ENCODE results near the gene NR1D1.

NR1D1 gene

DNA sequence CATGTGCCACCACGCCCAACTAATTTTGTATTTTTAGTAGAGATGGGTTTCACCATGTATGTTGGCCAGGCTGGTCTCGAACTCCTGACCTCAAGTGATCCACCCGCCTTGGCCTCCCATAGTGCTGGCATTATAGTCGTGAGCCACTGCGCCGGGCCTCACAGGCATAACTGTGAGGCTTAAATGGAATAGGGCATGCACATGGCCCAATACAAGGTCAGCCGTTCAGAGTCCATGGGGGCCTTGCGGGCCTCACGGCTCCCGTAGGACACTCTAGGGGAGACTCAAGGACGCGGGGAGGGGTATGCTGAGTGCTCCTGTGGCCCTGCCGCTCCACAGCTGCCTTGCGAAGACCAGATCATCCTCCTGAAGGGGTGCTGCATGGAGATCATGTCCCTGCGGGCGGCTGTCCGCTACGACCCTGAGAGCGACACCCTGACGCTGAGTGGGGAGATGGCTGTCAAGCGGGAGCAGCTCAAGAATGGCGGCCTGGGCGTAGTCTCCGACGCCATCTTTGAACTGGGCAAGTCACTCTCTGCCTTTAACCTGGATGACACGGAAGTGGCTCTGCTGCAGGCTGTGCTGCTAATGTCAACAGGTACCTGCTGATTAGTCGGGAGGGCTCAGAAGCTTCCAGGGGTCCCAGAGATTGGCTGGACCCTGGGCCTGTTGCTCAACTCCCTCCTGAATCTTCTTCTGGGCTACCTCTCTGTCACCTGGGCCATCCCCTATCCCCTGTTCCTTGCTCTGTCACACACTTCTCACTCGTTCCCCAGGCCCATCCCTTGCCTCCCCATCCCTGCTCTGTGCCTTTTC lies 12.3 kb downstream of the NR1D1 start:
- Histone ChIP-seq H4K20me1 (ENCODE audit: insufficient read depth) (no peaks in the 10 kb centered on the region), H3K4me2 (no peak overlapping the region), H3K36me3 (ENCODE audit: insufficient read depth) (0 out of 2 replicates have a peak, but pooled peaks cover 3% of the 10 kb centered on the region), H3K27me3 (ENCODE audit: insufficient read depth, low read depth) (no peaks in the 10 kb centered on the region), H3K9ac (no peak overlapping the region), H3K4me1 (ENCODE audit: low read depth, poor library complexity, severe bottlenecking) (no peaks in the 10 kb centered on the region), H2AFZ (ENCODE audit: low read depth) (no peak overlapping the region), H3K4me3 (IDR thresholded peaks at IDR 0.05; ENCODE audit: insufficient read depth, low read depth, low read length) (no peak overlapping the region), H3K79me2 (ENCODE audit: insufficient read depth, low read depth) (no peaks in the 10 kb centered on the region), H3K27ac (no peak overlapping the region)
- TF ChIP-seq, protein P1, sequence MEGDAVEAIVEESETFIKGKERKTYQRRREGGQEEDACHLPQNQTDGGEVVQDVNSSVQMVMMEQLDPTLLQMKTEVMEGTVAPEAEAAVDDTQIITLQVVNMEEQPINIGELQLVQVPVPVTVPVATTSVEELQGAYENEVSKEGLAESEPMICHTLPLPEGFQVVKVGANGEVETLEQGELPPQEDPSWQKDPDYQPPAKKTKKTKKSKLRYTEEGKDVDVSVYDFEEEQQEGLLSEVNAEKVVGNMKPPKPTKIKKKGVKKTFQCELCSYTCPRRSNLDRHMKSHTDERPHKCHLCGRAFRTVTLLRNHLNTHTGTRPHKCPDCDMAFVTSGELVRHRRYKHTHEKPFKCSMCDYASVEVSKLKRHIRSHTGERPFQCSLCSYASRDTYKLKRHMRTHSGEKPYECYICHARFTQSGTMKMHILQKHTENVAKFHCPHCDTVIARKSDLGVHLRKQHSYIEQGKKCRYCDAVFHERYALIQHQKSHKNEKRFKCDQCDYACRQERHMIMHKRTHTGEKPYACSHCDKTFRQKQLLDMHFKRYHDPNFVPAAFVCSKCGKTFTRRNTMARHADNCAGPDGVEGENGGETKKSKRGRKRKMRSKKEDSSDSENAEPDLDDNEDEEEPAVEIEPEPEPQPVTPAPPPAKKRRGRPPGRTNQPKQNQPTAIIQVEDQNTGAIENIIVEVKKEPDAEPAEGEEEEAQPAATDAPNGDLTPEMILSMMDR (conservative IDR thresholded peaks at IDR 0.05; ENCODE audit: low read depth, low read length): no peak

DNA sequence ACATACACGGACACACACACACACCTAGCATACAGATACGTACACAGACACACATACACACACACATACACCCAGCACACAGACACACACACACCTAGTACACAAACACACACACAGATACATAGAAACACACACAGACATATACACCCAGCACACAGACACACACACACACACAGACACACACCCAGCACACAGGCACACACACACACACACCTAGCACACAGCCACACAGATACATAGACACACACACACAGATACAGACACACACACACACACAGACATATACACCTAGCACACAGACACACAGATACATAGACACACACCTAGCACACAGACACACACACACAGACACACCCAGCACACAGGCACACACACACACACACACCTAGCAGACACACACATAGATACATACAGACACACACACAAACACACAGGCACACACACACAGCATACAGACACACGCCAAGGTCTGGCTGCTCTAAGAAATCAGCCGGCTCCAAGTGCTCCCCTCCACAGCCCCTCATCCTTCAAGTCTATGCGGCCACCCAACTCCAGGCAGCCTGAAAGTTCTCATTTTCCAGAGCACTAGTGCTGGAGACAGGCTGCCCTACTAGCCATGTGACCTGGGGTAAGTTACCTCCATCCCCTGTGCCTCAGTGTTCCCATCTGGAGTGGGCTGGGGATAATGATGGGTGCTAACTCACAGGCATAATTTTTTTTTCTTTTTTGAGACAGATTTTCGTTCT lies 13.2 kb downstream of the NR1D1 start:
- H3K79me2 ChIP-seq (ENCODE audit: insufficient read depth, low read depth): no peaks in the 10 kb centered on the region
- H3K4me3 ChIP-seq (IDR thresholded peaks at IDR 0.05; ENCODE audit: insufficient read depth, low read depth, low read length): no peak overlapping the region
- no peaks in the 10 kb centered on the region for H3K4me1 ChIP-seq (ENCODE audit: low read depth, poor library complexity, severe bottlenecking)
- no peaks in the 10 kb centered on the region for H3K27me3 ChIP-seq (ENCODE audit: insufficient read depth, low read depth)
- no peaks in the 10 kb centered on the region for H4K20me1 ChIP-seq (ENCODE audit: insufficient read depth)
- TF ChIP-seq, protein P1 (conservative IDR thresholded peaks at IDR 0.05; ENCODE audit: low read depth, low read length): no peak
- H3K27ac ChIP-seq: no peak overlapping the region
- H2AFZ ChIP-seq (ENCODE audit: low read depth): no peak overlapping the region
- H3K4me2 ChIP-seq: no peak overlapping the region
- 0 out of 2 replicates have a peak, but pooled peaks cover 3% of the 10 kb centered on the region for H3K36me3 ChIP-seq (ENCODE audit: insufficient read depth)
- no peak overlapping the region for H3K9ac ChIP-seq

DNA sequence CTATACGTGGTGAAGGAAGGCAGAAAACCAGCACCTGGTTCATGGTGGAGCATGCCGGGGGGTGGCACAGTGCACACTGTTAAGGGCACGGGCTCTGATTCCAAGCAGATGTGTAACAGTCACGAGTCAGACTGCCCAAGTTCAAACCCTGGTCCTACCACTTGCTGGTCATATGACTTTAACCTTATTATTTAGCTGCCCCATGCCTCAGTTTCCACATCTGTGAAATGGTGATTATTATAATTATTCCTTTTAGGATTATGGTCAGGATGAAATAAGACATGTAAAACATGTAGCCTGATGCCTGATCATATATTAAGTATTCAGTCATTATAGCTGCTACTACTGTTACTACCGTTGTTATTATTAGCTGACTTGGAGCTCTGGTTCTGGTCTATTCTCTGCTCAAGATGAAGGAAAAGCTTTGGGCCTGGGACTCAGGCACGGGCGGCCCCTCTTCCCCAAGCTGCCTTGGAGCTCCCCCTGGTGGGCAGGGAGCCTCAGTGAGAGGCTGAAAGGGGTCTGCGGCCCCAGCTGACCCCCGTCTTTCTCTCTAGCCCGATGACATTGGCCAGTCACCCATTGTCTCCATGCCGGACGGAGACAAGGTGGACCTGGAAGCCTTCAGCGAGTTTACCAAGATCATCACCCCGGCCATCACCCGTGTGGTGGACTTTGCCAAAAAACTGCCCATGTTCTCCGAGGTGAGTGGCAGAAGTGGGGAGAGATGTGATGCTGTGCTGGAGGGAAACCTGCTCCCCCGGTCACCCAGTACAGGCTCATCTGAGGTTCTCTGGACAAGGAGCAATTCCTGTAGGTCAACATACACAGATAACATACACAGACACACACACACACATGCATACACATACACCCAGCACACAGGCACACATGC lies 14.0 kb downstream of the NR1D1 start:
- H3K4me1 ChIP-seq (ENCODE audit: low read depth, poor library complexity, severe bottlenecking): no peaks in the 10 kb centered on the region
- no peak overlapping the region for H3K4me2 ChIP-seq
- no peak overlapping the region for H2AFZ ChIP-seq (ENCODE audit: low read depth)
- TF ChIP-seq, protein P1 (conservative IDR thresholded peaks at IDR 0.05; ENCODE audit: low read depth, low read length): peak; percentile 93
- no peak overlapping the region for H3K9ac ChIP-seq
- H3K79me2 ChIP-seq (ENCODE audit: insufficient read depth, low read depth): no peaks in the 10 kb centered on the region
- no peaks in the 10 kb centered on the region for H3K27me3 ChIP-seq (ENCODE audit: insufficient read depth, low read depth)
- H4K20me1 ChIP-seq (ENCODE audit: insufficient read depth): no peaks in the 10 kb centered on the region
- no peak overlapping the region for H3K4me3 ChIP-seq (IDR thresholded peaks at IDR 0.05; ENCODE audit: insufficient read depth, low read depth, low read length)
- no peak overlapping the region for H3K27ac ChIP-seq
- 0 out of 2 replicates have a peak, but pooled peaks cover 3% of the 10 kb centered on the region for H3K36me3 ChIP-seq (ENCODE audit: insufficient read depth)

DNA sequence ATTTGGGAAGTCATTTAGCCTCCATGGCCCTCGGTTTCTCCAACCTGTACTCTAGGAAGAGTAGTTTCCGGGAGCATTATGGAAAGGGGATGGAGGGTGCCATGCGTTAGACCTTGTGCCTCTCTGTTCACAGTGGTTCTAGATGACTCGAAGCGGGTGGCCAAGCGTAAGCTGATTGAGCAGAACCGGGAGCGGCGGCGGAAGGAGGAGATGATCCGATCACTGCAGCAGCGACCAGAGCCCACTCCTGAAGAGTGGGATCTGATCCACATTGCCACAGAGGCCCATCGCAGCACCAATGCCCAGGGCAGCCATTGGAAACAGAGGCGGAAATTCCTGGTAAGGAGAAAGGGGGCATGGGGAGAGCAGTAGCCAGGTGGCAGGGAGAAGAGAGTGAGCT lies 15.9 kb downstream of the NR1D1 start:
- H3K9ac ChIP-seq: no peak overlapping the region
- H3K4me1 ChIP-seq (ENCODE audit: low read depth, poor library complexity, severe bottlenecking): no peaks in the 10 kb centered on the region
- TF ChIP-seq, protein P1 (conservative IDR thresholded peaks at IDR 0.05; ENCODE audit: low read depth, low read length): no peak
- 0 out of 2 replicates have a peak, but pooled peaks cover 3% of the 10 kb centered on the region for H3K36me3 ChIP-seq (ENCODE audit: insufficient read depth)
- no peak overlapping the region for H3K4me3 ChIP-seq (IDR thresholded peaks at IDR 0.05; ENCODE audit: insufficient read depth, low read depth, low read length)
- H4K20me1 ChIP-seq (ENCODE audit: insufficient read depth): no peaks in the 10 kb centered on the region
- no peak overlapping the region for H2AFZ ChIP-seq (ENCODE audit: low read depth)
- H3K4me2 ChIP-seq: no peak overlapping the region
- H3K27me3 ChIP-seq (ENCODE audit: insufficient read depth, low read depth): no peaks in the 10 kb centered on the region
- H3K79me2 ChIP-seq (ENCODE audit: insufficient read depth, low read depth): no peaks in the 10 kb centered on the region
- H3K27ac ChIP-seq: no peak overlapping the region

Data from KMS-11 (cell line).